ENCODE data around the gene PJVK. TPM values are rescaled to one million over a fixed set of nuclear protein-coding genes. Genes with fewer than 3 reads are reported as not detected.

The PJVK gene
- total and polyA plus RNA-seq, 2 experiments from 2014 or later = 3.9 to 4.6 TPM

GRCh38 chr2:178477443-178478129 is 26.4 kb downstream of the PJVK start:
- H3K79me2 ChIP-seq = peaks cover 51% of the 10 kb centered on the region
- TF ChIP-seq EZH2phosphoT487 (IDR thresholded peaks at IDR 0.05; ENCODE audit: low read depth, severe bottlenecking, unreplicated experiment) (no peak), EZH2 (IDR thresholded peaks at IDR 0.05; ENCODE audit: borderline replicate concordance) (no peak)
- TF ChIP-seq, protein P1, sequence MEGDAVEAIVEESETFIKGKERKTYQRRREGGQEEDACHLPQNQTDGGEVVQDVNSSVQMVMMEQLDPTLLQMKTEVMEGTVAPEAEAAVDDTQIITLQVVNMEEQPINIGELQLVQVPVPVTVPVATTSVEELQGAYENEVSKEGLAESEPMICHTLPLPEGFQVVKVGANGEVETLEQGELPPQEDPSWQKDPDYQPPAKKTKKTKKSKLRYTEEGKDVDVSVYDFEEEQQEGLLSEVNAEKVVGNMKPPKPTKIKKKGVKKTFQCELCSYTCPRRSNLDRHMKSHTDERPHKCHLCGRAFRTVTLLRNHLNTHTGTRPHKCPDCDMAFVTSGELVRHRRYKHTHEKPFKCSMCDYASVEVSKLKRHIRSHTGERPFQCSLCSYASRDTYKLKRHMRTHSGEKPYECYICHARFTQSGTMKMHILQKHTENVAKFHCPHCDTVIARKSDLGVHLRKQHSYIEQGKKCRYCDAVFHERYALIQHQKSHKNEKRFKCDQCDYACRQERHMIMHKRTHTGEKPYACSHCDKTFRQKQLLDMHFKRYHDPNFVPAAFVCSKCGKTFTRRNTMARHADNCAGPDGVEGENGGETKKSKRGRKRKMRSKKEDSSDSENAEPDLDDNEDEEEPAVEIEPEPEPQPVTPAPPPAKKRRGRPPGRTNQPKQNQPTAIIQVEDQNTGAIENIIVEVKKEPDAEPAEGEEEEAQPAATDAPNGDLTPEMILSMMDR (IDR thresholded peaks at IDR 0.05; ENCODE audit: poor library complexity) = no peak
- H3K9me2 ChIP-seq (replicated peaks; ENCODE audit: insufficient read depth) = no peaks in the 10 kb centered on the region
- peaks cover 20% of the 10 kb centered on the region for H3K4me1 ChIP-seq (ENCODE audit: insufficient read depth)
- H3K27me3 ChIP-seq = no peaks in the 10 kb centered on the region
- H3K4me3 ChIP-seq = peak overlapping the region; percentile 84
- WGBS (ENCODE audit: low lambda C conversion rate, missing lambda C conversion rate) = 11% methylated on average over 3 of the region's 3 CpGs
- peak overlapping the region; percentile 98 for H3K27ac ChIP-seq
- no peak for DNase-seq (ENCODE audit: low spot score)
- peak overlapping the region; percentile 83 for H3K4me2 ChIP-seq
- no peaks in the 10 kb centered on the region for H3K36me3 ChIP-seq (replicated peaks; ENCODE audit: insufficient read depth, low read depth)
- H3K9me3 ChIP-seq (ENCODE audit: low read depth) = no peaks in the 10 kb centered on the region
- peaks cover 12% of the 10 kb centered on the region for H4K20me1 ChIP-seq (ENCODE audit: insufficient read depth, poor library complexity, severe bottlenecking)
- peak overlapping the region; percentile 98 for H2AFZ ChIP-seq

DNA sequence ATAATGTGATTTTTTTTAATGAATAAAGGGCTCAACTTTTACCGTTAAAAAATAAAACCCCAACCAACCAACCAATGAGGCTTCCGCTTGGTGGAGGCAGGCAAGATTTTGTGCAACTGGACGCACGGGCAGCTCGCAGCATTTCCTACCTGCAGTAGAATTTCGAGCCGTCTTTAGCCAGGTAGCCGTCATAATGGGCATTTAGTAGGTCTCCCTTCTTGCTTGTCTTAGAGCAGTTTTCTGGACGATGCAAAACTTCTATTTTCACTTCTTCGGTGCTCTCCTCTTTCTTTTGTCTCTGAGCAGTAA is 26.9 kb downstream of the PJVK start:
- H4K20me1 ChIP-seq (ENCODE audit: insufficient read depth, poor library complexity, severe bottlenecking) = peaks cover 17% of the 10 kb centered on the region
- TF ChIP-seq EZH2phosphoT487 (IDR thresholded peaks at IDR 0.05; ENCODE audit: low read depth, severe bottlenecking, unreplicated experiment) (no peak), EZH2 (IDR thresholded peaks at IDR 0.05; ENCODE audit: borderline replicate concordance) (no peak)
- TF ChIP-seq, protein P1 (IDR thresholded peaks at IDR 0.05; ENCODE audit: poor library complexity) = no peak
- 1% methylated on average over 10 of the region's 10 CpGs for WGBS (ENCODE audit: low lambda C conversion rate, missing lambda C conversion rate)
- peak; percentile 25 for DNase-seq (ENCODE audit: low spot score)
- H3K4me2 ChIP-seq = peak overlapping the region; percentile 83
- H3K79me2 ChIP-seq = peaks cover 53% of the 10 kb centered on the region
- H3K4me1 ChIP-seq (ENCODE audit: insufficient read depth) = peaks cover 20% of the 10 kb centered on the region
- H3K36me3 ChIP-seq (replicated peaks; ENCODE audit: insufficient read depth, low read depth) = no peaks in the 10 kb centered on the region
- H3K4me3 ChIP-seq = peak overlapping the region; percentile 84
- H2AFZ ChIP-seq = peak overlapping the region; percentile 98
- no peaks in the 10 kb centered on the region for H3K27me3 ChIP-seq
- H3K27ac ChIP-seq = peak overlapping the region; percentile 98
- H3K9me3 ChIP-seq (ENCODE audit: low read depth) = no peaks in the 10 kb centered on the region
- no peaks in the 10 kb centered on the region for H3K9me2 ChIP-seq (replicated peaks; ENCODE audit: insufficient read depth)

DNA sequence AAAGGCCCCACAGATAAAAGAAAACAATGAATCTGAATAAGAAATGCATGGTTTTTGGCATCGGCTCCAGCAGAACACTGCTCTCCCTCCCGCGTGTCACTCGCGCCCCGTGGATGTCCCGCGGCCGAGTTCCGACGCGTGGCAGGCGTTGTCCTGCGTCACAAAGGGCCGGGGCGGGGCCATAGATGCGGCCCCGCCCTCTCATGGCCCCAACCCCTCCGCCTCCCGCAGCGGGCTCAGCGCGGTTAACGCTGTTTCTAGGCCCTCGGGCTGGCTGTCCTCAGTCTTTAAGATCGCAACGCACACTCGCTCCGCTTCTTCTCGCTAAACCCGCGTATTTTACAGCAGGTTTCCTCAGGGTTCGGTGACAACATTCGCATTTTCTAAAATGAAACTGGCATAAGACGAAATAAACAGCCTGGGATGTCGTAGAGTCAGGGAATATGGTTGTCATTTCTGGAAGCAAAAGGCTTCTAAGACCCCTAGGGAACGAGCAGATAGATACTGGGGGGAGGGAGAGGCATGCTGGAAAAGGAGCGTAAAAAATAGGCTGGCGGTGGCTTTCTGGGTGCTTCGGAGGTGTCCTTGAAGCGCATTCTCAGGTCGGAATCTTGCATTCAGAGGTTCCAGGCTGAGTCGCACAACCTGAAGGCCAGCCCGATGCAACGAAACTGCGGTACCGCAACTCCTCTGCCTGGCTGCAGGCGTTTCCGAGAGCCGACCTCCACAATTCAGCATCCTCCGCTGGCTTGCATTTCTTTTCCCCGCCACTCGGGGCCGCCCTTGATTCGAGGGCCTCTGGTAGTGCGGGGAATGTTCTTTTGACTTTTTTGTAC is 27.5 kb downstream of the PJVK start, which contains the start of gene FKBP7:
Gene FKBP7, minus strand, starts transcription at position 162 of the 836 bp plus-strand sequence. Its CDS starts 101 bp downstream, at position 61.
- DNase-seq (ENCODE audit: low spot score) = peak; percentile 92
- peaks cover 22% of the 10 kb centered on the region for H4K20me1 ChIP-seq (ENCODE audit: insufficient read depth, poor library complexity, severe bottlenecking)
- peak within 1 kb of the TSS; percentile 83 for H3K4me2 ChIP-seq
- no peaks in the 10 kb centered on the region for H3K9me3 ChIP-seq (ENCODE audit: low read depth)
- peaks cover 20% of the 10 kb centered on the region for H3K4me1 ChIP-seq (ENCODE audit: insufficient read depth)
- peak within 1 kb of the TSS; percentile 84 for H3K4me3 ChIP-seq
- no peaks in the 10 kb centered on the region for H3K36me3 ChIP-seq (replicated peaks; ENCODE audit: insufficient read depth, low read depth)
- WGBS (ENCODE audit: low lambda C conversion rate, missing lambda C conversion rate) = 2% methylated on average over 56 of the region's 56 CpGs
- peaks cover 58% of the 10 kb centered on the region for H3K79me2 ChIP-seq
- H2AFZ ChIP-seq = peak within 1 kb of the TSS; percentile 98
- TF ChIP-seq, protein P1 (IDR thresholded peaks at IDR 0.05; ENCODE audit: poor library complexity) = peak; percentile 64
- TF ChIP-seq EZH2phosphoT487 (IDR thresholded peaks at IDR 0.05; ENCODE audit: low read depth, severe bottlenecking, unreplicated experiment) = no peak
- no peaks in the 10 kb centered on the region for H3K9me2 ChIP-seq (replicated peaks; ENCODE audit: insufficient read depth)
- H3K27me3 ChIP-seq = no peaks in the 10 kb centered on the region
- H3K27ac ChIP-seq = peak within 1 kb of the TSS; percentile 98

Measured in hepatocyte (in vitro differentiated cells).